Neural progenitor cell (in vitro differentiated cells): ENCODE data around the gene PREX1. TPM values are rescaled to one million over a fixed set of nuclear protein-coding genes. Genes with fewer than 3 reads are reported as not detected.

ENCODE experiments used
- DNase-seq: peaks from one replicate; pipeline ENCODE4 v3.0.0-alpha.2; 2016; ENCODE audit warnings: low spot score
- H2AFZ ChIP-seq: fragments of 200-600 bp; sonication (generic); replicated peaks from 2 replicates; pipeline ENCODE4 v1.6.1; 2016; ENCODE audit warnings: antibody characterized with exemption
- H3F3A ChIP-seq: fragments of 200-600 bp; sonication (generic); 2 replicates; pipeline ENCODE4 v1.6.1; 2016; ENCODE audit warnings: antibody characterized with exemption, low read depth
- H3K27ac ChIP-seq: fragments of 200-600 bp; sonication (generic); 2 replicates; pipeline ENCODE4 v1.5.1; 2016; ENCODE audit warnings: mild to moderate bottlenecking
- H3K27me3 ChIP-seq: fragments of 200-600 bp; sonication (generic); 2 replicates; pipeline ENCODE4 v1.6.1; 2016; ENCODE audit warnings: mild to moderate bottlenecking, moderate library complexity
- H3K36me3 ChIP-seq: fragments of 200-600 bp; sonication (generic); 2 replicates; pipeline ENCODE4 v1.5.1; 2016
- H3K4me1 ChIP-seq: fragments of 200-600 bp; sonication (generic); 2 replicates; pipeline ENCODE4 v1.6.1; 2016; ENCODE audit warnings: mixed run types
- H3K4me2 ChIP-seq: fragments of 200-600 bp; sonication (generic); 2 replicates; pipeline ENCODE4 v1.6.1; 2016
- H3K4me3 ChIP-seq: fragments of 200-600 bp; sonication (generic); 2 replicates; pipeline ENCODE4 v1.5.1; 2016
- H3K79me2 ChIP-seq: fragments of 200-600 bp; sonication (generic); 2 replicates; pipeline ENCODE4 v1.6.1; 2016; ENCODE audit warnings: low read depth
- H3K9ac ChIP-seq: fragments of 200-600 bp; sonication (generic); 2 replicates; pipeline ENCODE4 v1.6.1; 2016
- H3K9me3 ChIP-seq: fragments of 200-600 bp; sonication (generic); 2 replicates; pipeline ENCODE4 v1.5.1; 2016; ENCODE audit warnings: low read depth
- H4K20me1 ChIP-seq: fragments of 200-600 bp; sonication (generic); 2 replicates; pipeline ENCODE4 v1.6.1; 2016; ENCODE audit warnings: low read depth
- H3K27ac Mint-ChIP-seq: 3 replicates; pipeline ENCODE4 v1.8.0; 2021; ENCODE audit warnings: mixed read lengths
- H3K27me3 Mint-ChIP-seq: 2 replicates; pipeline ENCODE4 v1.8.0; 2022; ENCODE audit warnings: low read depth, mild to moderate bottlenecking, inconsistent platforms, moderate library complexity, mixed read lengths; ENCODE audit not compliant: insufficient read depth
- H3K36me3 Mint-ChIP-seq: 3 replicates; pipeline ENCODE4 v1.8.0; 2021; ENCODE audit warnings: mixed read lengths
- H3K4me1 Mint-ChIP-seq: 3 replicates; pipeline ENCODE4 v1.8.0; 2021; ENCODE audit warnings: mixed read lengths
- H3K4me3 Mint-ChIP-seq: 3 replicates; pipeline ENCODE4 v1.8.0; 2021; ENCODE audit warnings: mild to moderate bottlenecking, moderate library complexity, mixed read lengths
- H3K9me3 Mint-ChIP-seq: 3 replicates; pipeline ENCODE4 v1.8.0; 2020; ENCODE audit warnings: mixed read lengths
- EZH2 ChIP-seq: fragments of 200-600 bp; sonication (generic); IDR thresholded peaks from 2 replicates; pipeline ENCODE4 v1.6.1; 2017; ENCODE audit warnings: antibody characterized with exemption, mild to moderate bottlenecking, moderate library complexity
- EZH2phosphoT487 ChIP-seq: fragments of 200-600 bp; sonication (generic); IDR thresholded peaks from 2 replicates; pipeline ENCODE4 v1.6.1; 2017; ENCODE audit warnings: antibody characterized with exemption
- total RNA-seq: library from RNA; depleted of rRNA; stranded (reverse); fragments of >200 nt; gene quantifications from 2 replicates; pipeline ENCODE4 v1.2.3, GENCODE V29; 2015; ENCODE audit warnings: low replicate concordance
- TF ChIP-seq, protein P1 (sequence below): fragments of 200-600 bp; sonication (generic); IDR thresholded peaks from 2 replicates; pipeline ENCODE4 v1.5.1; 2017; ENCODE audit warnings: antibody characterized with exemption, mild to moderate bottlenecking

PREX1 gene
- total RNA-seq, 1 donor from 2014 or later, result 4.5 TPM

DNA sequence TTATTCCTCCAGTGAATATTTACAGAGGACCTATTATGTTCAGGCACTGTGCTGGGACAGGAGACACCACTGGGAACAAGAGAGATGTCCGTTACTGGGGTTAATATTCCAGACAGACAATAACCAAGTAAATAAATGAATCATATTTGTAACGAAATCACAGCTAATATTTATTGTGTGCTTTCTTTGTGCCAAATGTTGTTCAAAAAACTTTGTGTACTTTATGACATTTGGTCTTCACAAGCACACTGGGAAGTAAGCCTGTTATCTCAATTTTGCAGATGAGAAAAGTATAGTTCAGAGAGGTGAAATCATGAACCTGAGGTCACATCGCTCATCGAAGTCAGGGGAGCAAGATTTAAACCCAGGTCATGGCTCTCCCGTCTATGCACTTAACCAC is 36.5 kb upstream of the PREX1 start:
- TF ChIP-seq EZH2phosphoT487 (no peak), EZH2 (no peak)
- TF ChIP-seq, protein P1, sequence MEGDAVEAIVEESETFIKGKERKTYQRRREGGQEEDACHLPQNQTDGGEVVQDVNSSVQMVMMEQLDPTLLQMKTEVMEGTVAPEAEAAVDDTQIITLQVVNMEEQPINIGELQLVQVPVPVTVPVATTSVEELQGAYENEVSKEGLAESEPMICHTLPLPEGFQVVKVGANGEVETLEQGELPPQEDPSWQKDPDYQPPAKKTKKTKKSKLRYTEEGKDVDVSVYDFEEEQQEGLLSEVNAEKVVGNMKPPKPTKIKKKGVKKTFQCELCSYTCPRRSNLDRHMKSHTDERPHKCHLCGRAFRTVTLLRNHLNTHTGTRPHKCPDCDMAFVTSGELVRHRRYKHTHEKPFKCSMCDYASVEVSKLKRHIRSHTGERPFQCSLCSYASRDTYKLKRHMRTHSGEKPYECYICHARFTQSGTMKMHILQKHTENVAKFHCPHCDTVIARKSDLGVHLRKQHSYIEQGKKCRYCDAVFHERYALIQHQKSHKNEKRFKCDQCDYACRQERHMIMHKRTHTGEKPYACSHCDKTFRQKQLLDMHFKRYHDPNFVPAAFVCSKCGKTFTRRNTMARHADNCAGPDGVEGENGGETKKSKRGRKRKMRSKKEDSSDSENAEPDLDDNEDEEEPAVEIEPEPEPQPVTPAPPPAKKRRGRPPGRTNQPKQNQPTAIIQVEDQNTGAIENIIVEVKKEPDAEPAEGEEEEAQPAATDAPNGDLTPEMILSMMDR, result no peak
- no peak overlapping the region for H2AFZ ChIP-seq
- no peaks in the 10 kb centered on the region for H3K9me3 ChIP-seq
- no peak overlapping the region for H3K27ac Mint-ChIP-seq
- DNase-seq, result no peak
- H3K79me2 ChIP-seq, result no peaks in the 10 kb centered on the region
- no peaks in the 10 kb centered on the region for H3F3A ChIP-seq
- peaks cover 7% of the 10 kb centered on the region for H3K27me3 Mint-ChIP-seq
- no peaks in the 10 kb centered on the region for H3K36me3 Mint-ChIP-seq
- H3K9me3 Mint-ChIP-seq, result no peaks in the 10 kb centered on the region
- H3K9ac ChIP-seq, result no peak overlapping the region
- no peak overlapping the region for H3K4me2 ChIP-seq
- no peaks in the 10 kb centered on the region for H3K36me3 ChIP-seq
- H3K4me1 Mint-ChIP-seq, result peaks cover 12% of the 10 kb centered on the region
- no peak overlapping the region for H3K27ac ChIP-seq
- H3K4me3 ChIP-seq, result no peak overlapping the region
- no peaks in the 10 kb centered on the region for H3K27me3 ChIP-seq
- peaks cover 5% of the 10 kb centered on the region for H3K4me1 ChIP-seq
- H3K4me3 Mint-ChIP-seq, result no peak overlapping the region
- H4K20me1 ChIP-seq, result no peaks in the 10 kb centered on the region

DNA sequence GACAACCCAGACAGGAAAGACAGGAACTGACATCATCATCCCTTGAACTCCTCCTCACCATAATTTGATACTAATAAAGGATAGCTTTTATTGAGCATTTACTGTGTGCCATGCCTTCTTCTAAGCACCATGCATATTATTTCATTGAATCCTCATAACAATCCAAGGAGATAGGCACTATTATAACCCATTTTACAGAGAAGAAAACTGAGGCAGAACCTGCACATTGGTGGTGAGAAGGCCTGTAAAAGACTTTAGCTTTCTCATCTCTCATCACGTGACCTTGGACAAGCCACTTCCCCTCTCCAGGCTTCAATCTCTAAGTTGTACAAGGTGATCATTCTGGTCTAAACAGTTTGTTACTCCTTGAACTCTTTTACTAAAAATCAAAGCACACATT is 34.5 kb upstream of the PREX1 start:
- Mint-ChIP-seq H3K4me3 (no peak overlapping the region), H3K27me3 (peaks cover 9% of the 10 kb centered on the region), H3K27ac (no peak overlapping the region), H3K4me1 (peaks cover 12% of the 10 kb centered on the region), H3K36me3 (no peaks in the 10 kb centered on the region), H3K9me3 (no peaks in the 10 kb centered on the region)
- Histone ChIP-seq H3K9me3 (no peaks in the 10 kb centered on the region), H3K9ac (no peak overlapping the region), H3K36me3 (no peaks in the 10 kb centered on the region), H3K4me3 (no peak overlapping the region), H3K4me1 (peaks cover 5% of the 10 kb centered on the region), H3K79me2 (no peaks in the 10 kb centered on the region), H3K27me3 (no peaks in the 10 kb centered on the region), H3K27ac (no peak overlapping the region), H3F3A (no peaks in the 10 kb centered on the region), H2AFZ (no peak overlapping the region), H3K4me2 (no peak overlapping the region), H4K20me1 (no peaks in the 10 kb centered on the region)
- no peak for DNase-seq
- TF ChIP-seq, protein P1, result no peak
- TF ChIP-seq EZH2phosphoT487, result no peak
- no peak for TF ChIP-seq EZH2

DNA sequence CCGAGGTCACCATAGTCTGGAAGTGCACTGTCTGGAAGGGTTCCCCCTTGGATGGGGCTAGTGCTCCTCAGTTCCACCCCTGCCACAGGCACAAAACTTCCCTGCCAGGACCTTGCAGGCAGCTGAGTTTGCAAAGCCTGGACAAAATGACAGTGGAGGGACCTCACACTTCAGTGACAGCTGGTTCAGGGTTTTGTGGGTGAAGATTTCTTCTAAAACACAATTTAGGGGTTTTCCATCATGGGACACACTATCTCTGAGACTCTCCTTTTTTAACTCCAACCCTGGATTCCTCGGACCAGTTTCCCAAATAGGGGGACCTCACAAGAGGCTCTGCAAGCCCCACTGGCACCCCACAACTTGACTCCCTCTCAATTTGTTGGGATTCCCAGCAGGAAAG is 33.6 kb upstream of the PREX1 start:
- Histone ChIP-seq H3K79me2 (no peaks in the 10 kb centered on the region), H3K4me1 (no peaks in the 10 kb centered on the region), H3K36me3 (no peaks in the 10 kb centered on the region), H3K9ac (no peak overlapping the region), H3K27ac (no peak overlapping the region), H3K9me3 (no peaks in the 10 kb centered on the region), H3K27me3 (no peaks in the 10 kb centered on the region), H2AFZ (no peak overlapping the region), H4K20me1 (no peaks in the 10 kb centered on the region), H3K4me3 (no peak overlapping the region), H3F3A (no peaks in the 10 kb centered on the region), H3K4me2 (no peak overlapping the region)
- no peak overlapping the region for H3K4me3 Mint-ChIP-seq
- H3K9me3 Mint-ChIP-seq, result no peaks in the 10 kb centered on the region
- peaks cover 10% of the 10 kb centered on the region for H3K27me3 Mint-ChIP-seq
- no peaks in the 10 kb centered on the region for H3K36me3 Mint-ChIP-seq
- no peak overlapping the region for H3K27ac Mint-ChIP-seq
- TF ChIP-seq, protein P1, result no peak
- TF ChIP-seq EZH2 (no peak), EZH2phosphoT487 (no peak)
- peaks cover 9% of the 10 kb centered on the region for H3K4me1 Mint-ChIP-seq
- DNase-seq, result no peak
